ENCODE data around the gene CCDC13.

CCDC13 gene

DNA sequence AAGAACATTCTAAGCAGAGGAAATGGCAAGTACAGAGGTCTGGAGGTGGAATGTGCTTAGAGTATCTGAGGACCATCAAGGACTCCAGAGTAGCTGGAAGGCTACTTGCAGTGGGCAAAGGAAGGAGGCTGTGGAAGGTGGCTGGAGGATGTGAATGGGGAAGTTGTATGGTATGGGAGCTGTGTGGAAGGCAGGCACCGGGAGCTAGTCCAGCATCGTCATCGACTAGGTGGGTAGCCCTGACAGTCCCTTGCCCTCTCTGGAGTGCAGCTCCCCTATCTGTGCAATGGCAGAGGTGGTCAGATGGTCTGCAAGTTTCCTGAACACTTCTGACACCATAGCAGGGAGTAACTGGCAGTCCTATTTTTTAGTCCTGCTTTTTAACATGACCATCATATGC is 19.3 kb downstream of the CCDC13 start:
- DNase-seq (ENCODE audit: low read depth in 2 of 2, low spot score in 1 of 2), result no peak

DNA sequence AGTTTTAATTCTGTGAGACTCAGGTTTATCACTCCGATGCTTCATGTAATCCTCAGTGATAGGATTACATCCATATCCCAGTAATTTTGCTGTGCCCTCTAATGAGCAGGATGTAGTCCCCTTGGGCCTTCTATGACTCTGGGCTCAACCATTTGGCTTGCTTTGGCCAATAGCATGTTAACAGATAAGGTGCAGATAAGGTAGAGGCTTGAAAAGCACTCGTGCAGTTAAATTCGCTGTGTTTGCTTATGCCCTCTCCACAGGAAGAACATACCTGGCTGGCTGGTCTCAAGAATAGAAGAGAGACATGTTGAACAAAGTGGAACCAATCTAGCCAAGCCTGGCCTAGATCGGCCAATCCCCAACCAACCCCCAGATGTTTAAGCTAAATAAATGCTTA is 20.1 kb downstream of the CCDC13 start:
- DNase-seq (ENCODE audit: low read depth in 2 of 2, low spot score in 1 of 2), result no peak

GRCh38 chr3:42752441-42752840 is 20.6 kb downstream of the CCDC13 start:
- DNase-seq (ENCODE audit: low read depth in 2 of 2, low spot score in 1 of 2), result no peak

GRCh38 chr3:42751609-42752008 is 21.4 kb downstream of the CCDC13 start:
- DNase-seq (ENCODE audit: low read depth in 2 of 2, low spot score in 1 of 2), result no peak

GRCh38 chr3:42750834-42751233 is 22.2 kb downstream of the CCDC13 start:
- no peak for DNase-seq (ENCODE audit: low read depth in 2 of 2, low spot score in 1 of 2)

DNA sequence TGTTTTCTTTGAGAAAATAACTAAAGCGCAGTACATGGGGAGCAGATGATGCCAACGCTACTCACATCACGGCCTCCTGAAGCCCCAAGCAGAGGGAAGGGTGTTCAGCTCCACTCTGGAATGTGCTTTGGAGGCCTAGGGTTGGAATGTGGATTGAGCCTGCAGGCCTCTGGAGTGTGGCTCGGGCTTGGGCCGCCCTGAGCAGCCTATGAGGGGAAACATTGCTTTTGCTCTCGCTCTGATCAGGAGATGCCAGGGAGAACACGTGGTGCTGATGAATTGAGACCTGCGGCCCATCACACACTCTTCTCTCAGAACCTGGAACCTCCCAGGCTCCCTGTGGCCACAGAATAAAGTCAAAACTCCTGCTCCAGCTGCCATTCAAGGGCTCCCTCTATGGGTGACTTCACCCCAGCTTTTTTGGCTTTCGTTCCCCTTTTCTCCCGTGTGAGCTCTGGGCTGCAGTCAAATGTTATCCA is 23.3 kb downstream of the CCDC13 start:
- DNase-seq (ENCODE audit: low read depth in 2 of 2, low spot score in 1 of 2), result no peak

- no peak for DNase-seq (ENCODE audit: low read depth in 2 of 2, low spot score in 1 of 2)
These were observed 23.9 kb downstream of the CCDC13 start for GRCh38 chr3:42749025-42749752.

GRCh38 chr3:42747581-42747980 is 25.5 kb downstream of the CCDC13 start:
- no peak for DNase-seq (ENCODE audit: low read depth in 2 of 2, low spot score in 1 of 2)

DNA sequence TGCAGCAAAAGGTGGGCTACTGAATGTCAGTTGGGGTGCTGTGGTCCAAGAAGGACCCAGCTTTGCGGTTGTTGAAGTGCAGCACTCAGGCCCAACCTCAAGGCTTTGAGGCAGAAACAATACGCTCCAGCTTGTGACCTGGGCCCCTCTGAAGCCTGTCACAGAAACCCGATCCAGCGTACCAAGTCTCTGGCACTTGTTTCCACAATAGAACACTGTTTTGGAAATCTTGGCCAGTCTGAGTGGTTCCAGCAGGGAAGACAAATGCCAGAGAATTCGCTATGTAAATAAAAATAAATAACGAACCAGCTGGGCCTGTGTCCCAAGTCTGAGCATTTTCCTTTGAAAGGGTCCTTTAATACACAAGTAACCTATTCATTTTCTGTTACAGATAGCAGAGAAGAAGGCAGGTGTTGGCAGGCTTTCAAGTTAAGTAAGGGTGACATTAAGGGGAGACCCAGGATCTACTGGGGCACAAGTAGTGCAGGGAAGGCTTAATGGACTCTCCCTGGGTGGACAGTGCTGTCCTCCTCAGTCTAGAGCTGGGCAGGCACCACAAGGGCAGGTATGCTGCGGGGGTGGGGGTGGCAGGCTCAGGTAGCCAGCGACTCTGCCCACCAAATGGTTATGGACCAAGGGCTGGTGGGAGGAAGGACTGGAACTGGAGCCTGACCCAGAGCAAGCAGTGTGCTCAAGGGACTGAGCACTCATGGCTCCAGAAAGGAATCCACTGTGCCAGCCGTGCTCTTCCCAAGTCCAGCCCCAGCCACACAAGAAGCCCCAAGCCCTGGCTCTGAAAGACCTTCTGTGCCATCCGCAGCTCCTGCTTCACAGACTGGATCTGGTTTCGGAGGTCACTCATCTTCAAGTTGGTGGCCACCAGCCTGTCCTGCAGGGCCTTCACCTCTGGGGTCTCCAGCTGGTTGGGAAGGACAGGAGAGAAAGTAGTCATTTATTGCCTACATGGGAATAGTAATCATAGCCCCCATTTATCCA is 26.3 kb downstream of the CCDC13 start:
- no peak for DNase-seq (ENCODE audit: low read depth in 2 of 2, low spot score in 1 of 2)

DNA sequence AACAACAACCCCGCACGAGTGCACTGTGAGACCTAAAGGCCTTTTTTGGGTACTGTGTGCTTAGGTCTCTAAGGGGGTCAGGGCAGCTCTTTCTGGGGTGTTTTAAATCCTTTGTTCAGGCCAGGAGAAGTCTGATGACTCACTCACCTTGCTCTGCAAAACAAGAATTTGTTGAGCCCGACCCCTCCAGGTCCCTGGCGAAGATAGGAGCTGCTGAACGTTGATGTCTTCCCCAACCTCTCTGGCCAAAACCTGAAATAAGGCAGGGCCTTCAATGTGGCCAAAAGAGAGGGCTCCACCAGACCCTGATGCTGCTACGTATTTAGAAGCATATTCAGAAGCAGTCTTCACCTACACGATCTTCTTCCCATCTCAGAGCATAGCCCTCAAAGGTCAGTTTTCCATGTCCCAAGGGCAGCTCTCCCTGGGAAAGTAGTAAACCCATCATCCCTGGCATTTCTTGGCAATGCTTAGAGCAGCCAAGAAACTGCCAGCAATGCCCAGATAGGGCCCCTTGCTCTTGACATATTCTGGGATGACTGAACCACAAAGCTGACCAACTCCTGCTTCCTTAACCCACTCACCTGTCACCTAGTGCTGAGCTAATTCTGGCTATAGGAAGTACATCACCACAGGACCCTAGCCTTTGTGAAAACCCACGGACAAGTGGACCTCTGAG is 27.1 kb downstream of the CCDC13 start:
- no peak for DNase-seq (ENCODE audit: low read depth in 2 of 2, low spot score in 1 of 2)

DNA sequence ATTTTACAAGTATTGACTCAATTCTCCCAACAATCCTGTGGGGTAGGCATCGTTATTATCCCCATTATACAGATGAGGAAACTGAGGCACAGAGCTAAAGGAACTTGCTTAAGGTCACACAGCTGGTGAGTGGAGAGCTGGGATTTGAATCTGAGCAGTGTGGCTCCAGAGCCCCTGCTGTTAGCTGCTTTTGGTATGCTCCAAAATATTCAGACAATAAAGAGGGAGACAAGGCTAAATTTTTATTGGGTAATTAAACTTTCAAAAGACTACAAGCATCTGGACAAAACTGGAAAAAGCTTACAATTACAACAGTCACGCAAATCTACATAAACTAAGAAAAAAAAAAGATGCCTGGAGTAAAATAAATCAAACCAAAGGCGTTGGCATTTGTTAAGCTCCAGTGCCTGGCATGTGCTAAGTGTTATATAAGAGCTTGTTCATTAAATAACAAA is 27.7 kb downstream of the CCDC13 start:
- no peak for DNase-seq (ENCODE audit: low read depth in 2 of 2, low spot score in 1 of 2)

GRCh38 chr3:42743204-42743995 is 29.7 kb downstream of the CCDC13 start:
- DNase-seq (ENCODE audit: low read depth in 2 of 2, low spot score in 1 of 2), result no peak

GRCh38 chr3:42742688-42743087 is 30.4 kb downstream of the CCDC13 start:
- DNase-seq (ENCODE audit: low read depth in 2 of 2, low spot score in 1 of 2), result no peak

DNA sequence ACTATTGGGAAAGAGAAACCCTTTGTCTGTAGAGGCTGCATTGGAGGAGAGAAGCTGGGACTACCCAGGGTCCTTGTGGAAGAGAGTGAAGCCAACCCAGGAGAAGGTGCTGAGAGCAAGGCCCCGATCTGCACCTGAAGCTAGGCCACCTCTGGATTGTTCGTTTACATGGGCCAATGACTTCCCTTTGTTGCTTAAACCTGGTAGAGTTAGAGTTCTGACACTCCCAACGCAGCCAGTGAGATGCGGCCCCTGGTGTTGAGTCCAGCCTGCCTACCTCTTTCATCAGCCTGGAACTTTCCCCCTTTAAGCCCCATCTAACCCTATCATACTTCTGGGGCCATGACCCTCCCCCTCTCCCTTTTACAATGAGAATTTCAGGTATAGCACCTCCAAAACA is 30.8 kb downstream of the CCDC13 start:
- no peak for DNase-seq (ENCODE audit: low read depth in 2 of 2, low spot score in 1 of 2)

- no peak for DNase-seq (ENCODE audit: low read depth in 2 of 2, low spot score in 1 of 2)
These were observed 31.3 kb downstream of the CCDC13 start for GRCh38 chr3:42741796-42742195.

DNA sequence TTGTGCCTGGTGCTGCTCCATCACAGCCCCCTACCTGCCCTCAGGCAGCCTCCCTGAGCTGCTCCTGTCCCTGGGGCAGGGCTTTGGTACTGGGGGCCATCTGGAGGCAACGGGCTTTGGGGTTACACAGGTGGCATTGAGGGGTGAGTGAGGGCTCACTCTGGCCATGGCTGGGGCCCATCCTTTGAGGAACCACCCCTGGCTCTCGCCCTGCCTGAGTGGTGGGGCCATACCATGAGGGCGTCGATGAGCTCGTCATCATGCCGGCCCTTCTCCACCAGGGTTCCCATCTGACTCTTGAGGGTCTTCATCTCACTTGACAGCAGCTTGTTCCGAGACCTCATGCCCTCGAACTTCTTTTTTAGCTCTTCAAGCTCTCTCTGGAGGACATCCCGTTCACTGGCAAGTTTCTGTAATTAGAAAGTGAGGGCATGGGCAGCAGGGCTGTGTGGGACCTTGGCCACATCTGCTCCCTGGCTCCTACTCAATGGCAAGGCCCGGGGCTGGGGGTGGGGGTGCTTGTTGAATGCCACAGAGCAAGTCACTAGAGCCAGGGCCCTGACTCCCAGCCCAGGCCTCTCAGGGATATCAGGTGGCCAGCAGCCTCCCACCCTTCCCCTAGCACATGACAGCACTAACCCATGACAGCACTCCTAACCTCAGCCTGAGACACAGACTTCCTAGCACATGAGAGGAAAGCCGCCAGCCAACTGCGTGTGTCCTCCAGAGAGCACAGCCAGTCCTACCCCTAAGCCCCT is 33.5 kb downstream of the CCDC13 start:
- no peak for DNase-seq (ENCODE audit: low read depth in 2 of 2, low spot score in 1 of 2)

- DNase-seq (ENCODE audit: low read depth in 2 of 2, low spot score in 1 of 2), result no peak
These were observed 36.5 kb downstream of the CCDC13 start for GRCh38 chr3:42736531-42736930.

GRCh38 chr3:42736081-42736480 is 37.0 kb downstream of the CCDC13 start:
- DNase-seq (ENCODE audit: low read depth in 2 of 2, low spot score in 1 of 2), result no peak

GRCh38 chr3:42735615-42736014 is 37.4 kb downstream of the CCDC13 start:
- no peak for DNase-seq (ENCODE audit: low read depth in 2 of 2, low spot score in 1 of 2)

- DNase-seq (ENCODE audit: low read depth in 2 of 2, low spot score in 1 of 2), result no peak
These were observed 38.0 kb downstream of the CCDC13 start for GRCh38 chr3:42735019-42735418.

Data from stimulated activated CD8-positive, alpha-beta memory T cell treated with anti-CD3 and anti-CD28 coated beads, Interleukin-4, amount 100 ng/mL, for 1 hour (primary cell).